IPS-15b (cell line): Measurements from ENCODE around the gene PPOX.

Source experiments
- H3K27me3 ChIP-seq: one replicate; pipeline ENCODE4 v1.6.1; 2013; ENCODE audit warnings: low read length; ENCODE audit not compliant: control insufficient read depth, insufficient read depth
- H3K36me3 ChIP-seq: one replicate; pipeline ENCODE4 v1.6.1; 2013; ENCODE audit warnings: low read length; ENCODE audit not compliant: control insufficient read depth, insufficient read depth
- H3K4me1 ChIP-seq: one replicate; pipeline ENCODE4 v1.6.1; 2013; ENCODE audit warnings: mild to moderate bottlenecking, low read length; ENCODE audit not compliant: control insufficient read depth, insufficient read depth
- H3K4me3 ChIP-seq: one replicate; pipeline ENCODE4 v1.5.1; 2013; ENCODE audit warnings: low read depth, low read length
- H3K9ac ChIP-seq: one replicate; pipeline ENCODE4 v1.6.1; 2013; ENCODE audit warnings: low read depth, mild to moderate bottlenecking, low read length
- H3K9me3 ChIP-seq: one replicate; pipeline ENCODE4 v1.6.1; 2013; ENCODE audit warnings: mild to moderate bottlenecking, low read length; ENCODE audit not compliant: control insufficient read depth, insufficient read depth

PPOX gene

DNA sequence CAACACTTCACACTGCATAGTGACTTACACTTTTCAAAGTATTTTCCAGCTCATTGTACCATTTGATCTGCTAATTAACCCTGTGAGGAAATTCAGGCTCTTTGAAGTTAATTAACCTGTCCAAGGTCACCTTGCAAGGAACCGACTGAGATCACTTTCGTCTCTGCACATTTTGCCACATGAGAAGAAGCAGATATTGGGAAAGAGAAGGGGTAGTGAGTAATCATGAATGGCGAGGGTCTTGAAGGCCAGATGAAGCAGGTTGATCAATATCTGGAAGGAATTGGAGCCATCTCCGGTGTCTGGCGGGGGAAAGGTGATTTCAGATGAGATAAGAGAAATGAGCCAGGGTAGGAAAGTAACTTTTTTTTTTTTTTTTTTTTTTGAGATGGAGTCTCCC is 53.8 kb downstream of the PPOX start:
- no peaks in the 10 kb centered on the region for H3K9me3 ChIP-seq
- no peaks in the 10 kb centered on the region for H3K27me3 ChIP-seq
- H3K4me1 ChIP-seq: peaks cover 18% of the 10 kb centered on the region
- H3K9ac ChIP-seq: no peak overlapping the region
- H3K36me3 ChIP-seq: no peaks in the 10 kb centered on the region
- H3K4me3 ChIP-seq: no peak overlapping the region
